GM19395 (cell line): ENCODE results near the gene PLA2G4A.

Source experiments
- ATAC-seq: cut with Tn5 transposase; IDR thresholded peaks from one replicate; pipeline ENCODE4 v1.9.1; 2021; ENCODE audit warnings: mild to moderate bottlenecking, moderate library complexity; ENCODE audit not compliant: unreplicated experiment

The PLA2G4A gene

DNA sequence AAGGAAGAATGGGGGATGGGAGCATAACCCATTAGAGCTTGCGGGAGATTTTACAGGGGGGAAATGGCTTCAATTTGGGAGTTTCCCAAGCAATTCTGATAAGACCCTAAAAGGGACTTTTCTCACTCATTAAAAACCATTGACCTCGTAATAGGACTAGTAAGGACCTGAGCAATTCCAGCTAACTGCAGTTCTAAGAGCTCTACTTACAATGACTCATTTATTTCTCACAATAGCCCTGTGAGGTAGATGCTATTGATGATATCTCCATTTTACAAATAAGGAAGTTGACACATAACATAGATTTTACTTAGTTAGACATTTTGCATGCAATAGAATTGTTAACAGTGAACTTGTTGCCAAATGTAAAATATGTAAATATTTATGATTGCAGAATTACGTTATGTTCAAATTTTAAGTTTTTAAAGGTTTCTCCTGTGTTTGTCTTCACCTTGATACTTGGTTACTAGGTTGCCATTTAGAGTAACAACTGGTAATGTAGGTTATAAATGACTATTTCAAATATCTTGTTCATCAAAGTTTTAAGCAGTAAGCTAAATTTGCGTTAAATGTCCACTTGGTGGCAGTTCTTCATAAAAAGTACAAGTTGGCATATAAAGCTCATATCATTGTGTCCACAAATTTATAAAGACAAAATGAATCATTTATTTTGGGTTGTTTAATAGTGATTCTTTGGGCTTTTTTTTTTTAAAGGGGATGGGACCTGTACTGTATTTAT is 182.0 kb downstream of the PLA2G4A start:
- no peak for ATAC-seq

DNA sequence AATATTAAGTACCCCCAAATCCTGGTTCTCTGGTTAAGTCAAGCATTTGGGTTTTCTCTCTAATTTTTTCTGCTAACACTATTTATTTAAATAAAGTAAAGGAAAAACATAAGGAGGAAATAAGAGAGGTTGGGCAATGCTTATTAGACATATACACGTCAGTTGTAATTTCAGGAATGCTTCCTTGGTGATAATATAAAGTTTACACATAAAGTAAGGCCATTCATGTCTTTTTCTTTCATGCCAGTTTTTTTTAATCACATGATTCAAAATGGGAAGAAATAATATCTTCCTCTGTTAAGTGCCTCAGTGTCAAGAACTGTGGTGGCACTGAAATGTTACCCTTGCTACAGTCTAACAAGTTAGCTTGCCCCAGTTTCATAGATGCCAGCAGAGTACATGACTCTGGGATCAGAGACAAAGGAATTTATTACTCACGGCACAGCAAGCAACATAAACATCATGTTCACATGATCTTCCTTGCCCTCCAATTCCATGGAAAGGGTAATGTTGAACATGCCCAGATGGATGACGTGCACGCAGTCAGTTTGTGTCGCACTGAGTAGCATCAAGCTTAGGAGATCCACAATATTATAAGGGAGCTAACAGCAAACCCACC is 184.9 kb downstream of the PLA2G4A start:
- no peak for ATAC-seq

DNA sequence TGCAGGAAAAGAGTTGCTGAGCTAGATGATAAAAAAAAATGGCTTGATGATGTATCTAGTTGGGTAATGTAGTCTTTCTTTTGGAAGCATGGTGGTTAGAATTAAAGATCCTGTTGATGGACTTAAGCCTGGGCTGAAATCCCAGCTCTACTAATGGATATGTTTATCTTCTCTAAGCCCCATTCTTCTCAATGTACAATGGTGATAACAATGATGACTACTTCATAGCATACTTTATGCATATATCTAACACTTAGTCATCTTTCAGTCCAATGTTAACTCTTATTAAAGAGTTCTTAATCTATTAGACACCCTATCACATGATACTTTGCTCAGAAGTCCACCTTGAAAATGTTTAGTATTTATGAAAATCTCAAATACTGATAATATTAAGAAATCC is 189.5 kb downstream of the PLA2G4A start:
- ATAC-seq: no peak

DNA sequence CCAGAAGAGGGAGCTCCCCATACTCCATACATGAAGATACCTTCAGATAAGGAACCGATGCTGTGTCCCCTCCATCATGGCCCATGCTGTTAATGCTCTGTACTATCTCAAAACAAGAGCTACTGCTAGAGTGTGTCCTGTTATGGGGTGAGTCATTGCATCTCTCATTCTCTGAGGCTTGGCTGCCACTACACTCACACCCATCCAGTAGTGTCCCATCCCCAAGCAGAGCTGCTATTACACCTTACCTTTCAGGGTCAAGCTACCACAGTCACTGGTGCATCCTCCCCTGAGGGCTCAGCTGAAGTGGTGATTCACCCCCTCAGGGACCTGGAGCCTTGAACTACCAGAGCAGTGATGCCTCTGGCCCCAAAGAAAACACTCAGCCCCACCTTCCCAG is 198.5 kb downstream of the PLA2G4A start:
- no peak for ATAC-seq

DNA sequence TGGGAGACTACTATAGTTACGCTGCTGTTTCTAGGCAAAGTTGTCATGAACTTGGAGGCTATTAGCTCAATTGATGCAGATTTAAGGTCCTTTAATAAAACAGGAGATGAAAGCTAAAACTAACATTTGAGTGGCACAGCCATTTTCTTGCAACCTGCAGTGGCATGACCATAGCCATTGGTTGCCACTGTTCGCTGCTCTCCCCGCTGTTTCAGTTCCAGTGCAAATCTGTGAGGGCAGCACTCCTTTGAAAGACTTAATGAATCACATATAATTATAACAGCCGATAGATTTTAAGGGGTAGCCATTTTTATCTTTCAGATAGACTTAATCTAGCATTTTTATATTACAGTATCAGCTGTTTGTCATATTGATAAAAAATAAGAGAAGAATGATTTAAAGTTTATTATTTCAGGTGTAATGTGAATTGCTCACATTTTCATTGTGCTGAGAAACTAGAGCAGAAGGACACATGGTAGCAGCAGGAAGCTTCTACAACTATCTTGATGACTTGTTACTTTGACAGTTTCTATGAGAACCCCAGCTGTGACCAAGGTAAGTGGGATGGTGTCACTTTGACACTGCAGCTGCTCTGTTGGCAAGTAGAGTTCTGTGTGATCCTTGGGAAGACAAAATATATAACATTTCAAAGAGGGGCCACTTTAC is 203.7 kb downstream of the PLA2G4A start:
- peak; percentile 70 for ATAC-seq

DNA sequence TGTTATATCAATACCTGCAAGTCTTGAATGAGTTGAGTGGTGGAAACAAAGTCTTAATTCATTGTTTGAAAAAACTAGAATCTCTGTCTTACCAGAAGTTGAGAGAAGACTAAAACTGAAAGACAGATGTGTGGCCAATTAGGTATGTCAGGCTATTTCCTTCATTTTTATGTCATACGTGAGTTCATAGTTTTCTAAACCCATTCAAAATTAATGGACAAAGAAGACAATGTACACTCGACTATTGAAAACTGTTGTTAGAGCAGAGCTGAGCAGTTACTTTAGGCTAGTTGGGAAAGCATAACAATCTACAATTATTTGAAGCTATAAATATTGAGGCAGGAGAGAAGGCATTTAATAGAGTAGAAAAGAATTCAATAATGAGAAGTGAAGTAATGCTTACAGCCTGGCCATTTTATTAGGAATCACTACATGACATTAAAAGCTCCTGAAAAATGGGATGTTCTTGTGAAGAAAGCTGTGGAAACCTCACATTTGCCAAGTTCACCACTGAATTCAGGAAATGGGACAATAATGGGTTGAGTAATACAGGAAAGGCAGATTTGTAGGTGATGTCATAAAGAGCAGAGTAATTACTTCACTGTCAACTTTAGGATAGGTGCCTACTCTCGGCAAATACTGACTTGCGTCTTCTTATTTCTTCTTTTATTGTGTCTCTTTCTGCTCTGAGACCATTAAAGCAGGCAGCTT is 204.4 kb downstream of the PLA2G4A start:
- peak; percentile 21 for ATAC-seq

DNA sequence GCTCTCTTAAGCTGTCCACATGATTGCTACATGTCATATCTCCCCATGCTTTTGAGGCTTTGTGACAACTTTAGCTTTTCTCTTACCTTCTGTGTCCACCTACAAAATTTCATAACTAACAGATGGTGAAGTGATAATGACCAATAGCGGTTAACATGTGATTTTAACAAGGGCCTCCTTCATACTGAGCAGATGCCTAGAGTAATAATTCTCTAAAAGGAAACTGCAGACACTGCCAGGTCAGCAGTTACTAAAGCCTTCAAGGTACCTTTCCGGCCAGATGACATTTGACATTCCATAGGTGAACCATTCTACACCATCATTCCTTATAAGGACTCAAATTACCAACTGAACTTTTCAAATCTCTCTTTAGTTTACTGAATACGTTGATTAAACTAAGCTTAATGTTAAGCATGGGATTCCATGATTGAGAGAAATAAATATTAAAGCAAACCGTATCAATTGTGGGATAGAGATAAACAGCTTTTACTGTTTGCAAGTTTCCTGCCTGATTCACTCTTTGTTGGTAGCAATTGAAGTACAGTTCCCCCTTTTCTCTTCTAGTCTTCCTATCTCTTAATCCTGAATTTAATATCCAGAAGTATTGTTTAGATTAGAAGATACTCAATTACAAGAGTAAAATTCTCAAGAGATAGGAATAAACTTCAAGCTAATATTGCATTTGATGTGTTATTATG is 205.1 kb downstream of the PLA2G4A start:
- no peak for ATAC-seq

DNA sequence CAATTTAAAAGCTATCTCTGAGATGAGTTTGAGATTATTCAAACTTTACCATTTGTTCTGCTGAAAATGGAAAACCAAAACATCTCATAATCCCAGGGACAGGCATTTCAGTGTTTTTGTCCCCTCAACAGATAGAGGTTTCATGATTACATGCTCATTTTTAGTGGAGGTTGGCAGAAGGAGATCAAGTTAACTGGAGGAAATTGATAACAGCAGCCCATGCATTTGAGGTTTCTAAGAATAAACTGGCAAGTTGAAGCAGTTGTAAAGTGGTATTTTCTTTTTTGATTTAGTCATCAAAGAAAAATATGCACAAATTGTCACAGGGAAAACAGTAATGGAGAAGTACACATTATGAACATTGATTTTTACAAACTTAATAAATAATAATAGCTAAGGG is 205.8 kb downstream of the PLA2G4A start:
- no peak for ATAC-seq

DNA sequence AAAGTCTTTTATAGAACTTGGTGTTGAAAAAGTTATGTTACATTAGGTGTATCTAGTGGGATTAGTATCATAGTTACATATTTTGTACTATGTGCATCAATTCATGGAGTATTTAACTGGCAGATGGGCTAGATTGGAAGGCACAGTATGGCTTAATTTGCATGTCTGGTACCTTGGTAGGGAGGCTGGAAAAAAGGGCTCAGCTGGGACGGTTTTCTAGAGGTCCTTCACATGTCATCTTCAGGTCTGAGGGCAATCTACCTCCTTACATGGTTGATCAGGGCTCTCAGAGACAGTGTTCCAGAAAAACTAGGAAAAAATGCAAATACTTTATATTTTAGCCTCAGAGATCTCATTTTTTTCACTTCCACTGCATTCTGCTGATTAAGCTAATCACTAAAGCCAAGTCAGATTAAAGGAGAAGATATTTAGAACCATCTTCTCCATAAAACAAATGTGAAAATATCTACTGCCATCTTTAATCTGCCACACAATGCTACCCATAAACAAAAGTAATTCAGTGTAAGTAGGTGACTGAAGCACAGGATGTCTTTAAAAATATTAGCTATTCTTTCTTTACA is 209.3 kb downstream of the PLA2G4A start:
- ATAC-seq: no peak
